ENCODE data around the gene LDLRAD4.

GRCh38 chr18:13260197-13260934 is 41.8 kb downstream of the LDLRAD4 start:
- TF ChIP-seq CTCF (IDR thresholded peaks at IDR 0.05; ENCODE audit: insufficient read depth, low read length, poor library complexity, severe bottlenecking) (no peak), EZH2phosphoT487 (conservative IDR thresholded peaks at IDR 0.05; ENCODE audit: low read length) (no peak)

Data from SU-DHL-6 (cell line).